Suprapubic skin (tissue), 4 donors: ENCODE data around the gene SGCE.

Experiments
- POLR2A ChIP-seq, 2 donors: fragments of 450-650 bp; IDR thresholded peaks; one replicate each; pipeline ENCODE4 v1.6.1; 2017; ENCODE audit warnings: antibody characterized with exemption in 2 of 2, mild to moderate bottlenecking in 2 of 2, moderate library complexity in 2 of 2
- POLR2AphosphoS5 ChIP-seq, 3 donors: sonication (generic); formaldehyde crosslinking; IDR thresholded peaks; one replicate each; pipeline ENCODE4 v1.6.1; 2017; ENCODE audit warnings: antibody characterized with exemption in 3 of 3
- TF ChIP-seq, protein P1 (sequence below), 2 donors: fragments of 200-600 bp in 1 of 2; fragments of 450-650 bp in 1 of 2; sonication (generic) in 1 of 2; IDR thresholded peaks; one replicate each; pipeline ENCODE4 v1.5.1; 2016 to 2019; ENCODE audit warnings: antibody characterized with exemption in 2 of 2, mild to moderate bottlenecking in 1 of 2, moderate library complexity in 1 of 2

DNA sequence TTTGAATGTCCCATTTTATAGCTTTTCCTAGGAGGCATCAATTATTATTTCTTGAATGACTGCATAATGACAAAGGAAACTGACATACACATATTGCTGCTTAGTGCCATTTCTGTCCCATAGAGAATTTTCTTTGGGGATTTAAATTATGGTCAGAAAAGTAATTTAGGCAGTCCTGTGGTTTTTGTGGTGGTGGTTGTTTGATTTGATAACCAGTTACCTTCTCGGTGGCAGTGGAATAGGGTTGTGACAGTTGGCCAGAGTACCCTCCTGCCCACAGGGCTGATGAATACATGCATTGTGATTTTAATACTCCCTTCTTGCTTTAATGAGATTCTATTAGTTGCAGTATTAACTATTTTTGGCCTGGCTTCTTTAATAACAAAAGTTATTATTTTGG is 6.6 kb upstream of the SGCE start:
- TF ChIP-seq, protein P1, sequence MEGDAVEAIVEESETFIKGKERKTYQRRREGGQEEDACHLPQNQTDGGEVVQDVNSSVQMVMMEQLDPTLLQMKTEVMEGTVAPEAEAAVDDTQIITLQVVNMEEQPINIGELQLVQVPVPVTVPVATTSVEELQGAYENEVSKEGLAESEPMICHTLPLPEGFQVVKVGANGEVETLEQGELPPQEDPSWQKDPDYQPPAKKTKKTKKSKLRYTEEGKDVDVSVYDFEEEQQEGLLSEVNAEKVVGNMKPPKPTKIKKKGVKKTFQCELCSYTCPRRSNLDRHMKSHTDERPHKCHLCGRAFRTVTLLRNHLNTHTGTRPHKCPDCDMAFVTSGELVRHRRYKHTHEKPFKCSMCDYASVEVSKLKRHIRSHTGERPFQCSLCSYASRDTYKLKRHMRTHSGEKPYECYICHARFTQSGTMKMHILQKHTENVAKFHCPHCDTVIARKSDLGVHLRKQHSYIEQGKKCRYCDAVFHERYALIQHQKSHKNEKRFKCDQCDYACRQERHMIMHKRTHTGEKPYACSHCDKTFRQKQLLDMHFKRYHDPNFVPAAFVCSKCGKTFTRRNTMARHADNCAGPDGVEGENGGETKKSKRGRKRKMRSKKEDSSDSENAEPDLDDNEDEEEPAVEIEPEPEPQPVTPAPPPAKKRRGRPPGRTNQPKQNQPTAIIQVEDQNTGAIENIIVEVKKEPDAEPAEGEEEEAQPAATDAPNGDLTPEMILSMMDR (IDR thresholded peaks at IDR 0.05) = no peak
- TF ChIP-seq POLR2AphosphoS5 (IDR thresholded peaks at IDR 0.05) = no peak
- no peak for TF ChIP-seq POLR2A (IDR thresholded peaks at IDR 0.05)
